Endothelial cell of umbilical vein (primary cell): ENCODE measurements around the gene MACROD2.

Source experiments
- CTCF ChIP-seq, 2 donors: IDR thresholded peaks; 1 replicate in 1 of 2; 2 replicates in 1 of 2; pipeline ENCODE4 v1.5.1; 2011; ENCODE audit warnings: low read length in 2 of 2, mild to moderate bottlenecking in 2 of 2, moderate library complexity in 2 of 2, control low read depth in 1 of 2, inconsistent platforms in 1 of 2, low read depth in 1 of 2; ENCODE audit not compliant: insufficient read depth in 1 of 2; ENCODE audit errors: extremely low read depth in 1 of 2
- EZH2 ChIP-seq: IDR thresholded peaks from 2 replicates; pipeline ENCODE4 v1.6.1; 2012; ENCODE audit warnings: borderline replicate concordance, low read depth, mild to moderate bottlenecking, moderate library complexity, low read length, inconsistent platforms; ENCODE audit not compliant: severe bottlenecking
- GATA2 ChIP-seq: IDR thresholded peaks from 2 replicates; pipeline ENCODE4 v1.7.0; 2011; ENCODE audit warnings: low read depth, mild to moderate bottlenecking, moderate library complexity, mixed read lengths, low read length; ENCODE audit not compliant: insufficient read length, insufficient read depth
- JUN ChIP-seq: IDR thresholded peaks from 2 replicates; pipeline ENCODE4 v1.6.1; 2011; ENCODE audit warnings: borderline replicate concordance, low read depth; ENCODE audit not compliant: insufficient read length, insufficient read depth
- MAX ChIP-seq: IDR thresholded peaks from 2 replicates; pipeline ENCODE4 v1.6.1; 2011; ENCODE audit not compliant: insufficient read depth, insufficient read length
- MYC ChIP-seq: IDR thresholded peaks from one replicate; pipeline ENCODE4 v1.6.1; 2011; ENCODE audit warnings: mild to moderate bottlenecking, low read depth, low read length
- POLR2A ChIP-seq: IDR thresholded peaks from 2 replicates; pipeline ENCODE4 v1.6.1; 2012; ENCODE audit warnings: low read depth, mild to moderate bottlenecking, control low read depth, low read length
- POLR2AphosphoS5 ChIP-seq: IDR thresholded peaks from 2 replicates; pipeline ENCODE4 v1.6.1; 2012; ENCODE audit warnings: low read depth, mild to moderate bottlenecking, control low read depth, low read length, moderate library complexity; ENCODE audit not compliant: insufficient read depth

GRCh38 chr20:14828459-14828858 lies 833.1 kb downstream of the MACROD2 start:
- TF ChIP-seq CTCF (IDR thresholded peaks at IDR 0.05; ENCODE audit: extremely low read depth in 1 of 2, insufficient read depth in 1 of 2, low read depth in 1 of 2, low read length in 2 of 2) (no peak), EZH2 (no peak), POLR2A (no peak), MAX (no peak), JUN (no peak), POLR2AphosphoS5 (no peak), MYC (no peak), GATA2 (no peak)
